CD4-positive, alpha-beta T cell treated with Interleukin-4 for 4 hours (primary cell): ENCODE measurements around the gene KCNA3.

Source experiments
- DNase-seq: peaks from one replicate; pipeline ENCODE4 v3.0.0-alpha.2; 2020

KCNA3 gene

DNA sequence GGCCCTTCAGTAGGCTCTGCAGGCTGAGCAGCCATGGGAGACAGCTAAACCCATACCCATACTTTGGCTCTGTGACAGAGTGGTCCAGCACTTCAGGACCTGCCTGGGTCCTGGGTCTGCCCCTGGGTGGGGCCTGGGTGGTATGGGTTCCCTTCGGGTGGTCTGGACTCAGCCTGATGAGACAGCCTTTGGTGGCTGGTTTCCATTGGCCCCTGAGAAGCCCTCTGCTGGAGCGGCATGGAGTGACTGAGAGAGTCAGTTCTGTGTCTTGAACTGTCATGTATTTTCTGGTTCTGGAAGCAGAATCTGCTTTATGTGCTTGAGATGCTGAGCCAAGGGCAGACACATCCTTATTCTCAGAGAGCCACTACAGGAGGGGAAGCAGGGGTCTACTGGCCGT, 37.3 kb downstream of the KCNA3 start:
- DNase-seq = no peak

DNA sequence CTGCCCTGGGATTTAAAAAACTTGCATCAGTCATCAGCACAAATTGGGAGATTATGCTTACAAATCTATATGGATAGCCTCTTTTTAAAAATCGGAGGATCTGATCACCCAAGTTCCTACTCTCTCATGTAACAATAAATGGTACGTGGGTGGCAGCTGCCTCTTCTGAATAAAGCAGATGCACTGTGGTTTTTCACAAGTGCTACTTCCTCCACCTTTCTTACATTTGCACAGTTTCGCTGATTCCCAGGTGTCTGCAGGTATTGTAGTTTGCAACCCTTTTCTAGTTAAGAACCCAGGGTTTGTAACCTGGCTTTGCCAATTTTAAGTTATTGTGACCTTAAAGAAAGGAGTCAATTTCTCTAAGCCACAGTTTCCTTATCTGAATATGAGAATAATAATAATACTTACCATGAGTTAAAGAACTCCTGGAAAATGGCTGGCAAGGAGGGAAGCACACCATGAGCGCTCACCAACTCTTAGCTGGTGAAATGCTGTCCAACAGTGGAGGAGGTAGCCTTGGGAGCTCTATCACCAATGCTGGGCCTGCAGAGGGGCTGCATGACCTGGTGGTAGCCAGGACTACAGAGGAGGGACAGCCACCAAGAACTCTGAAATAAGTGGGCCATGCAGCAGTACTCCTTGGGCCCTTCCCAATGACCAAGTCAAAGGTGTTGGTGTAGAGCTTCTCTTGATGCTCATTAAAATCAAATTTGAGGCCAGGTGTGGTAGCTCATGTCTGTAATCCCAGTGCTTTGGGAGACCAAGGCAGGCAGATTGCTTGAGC, 38.4 kb downstream of the KCNA3 start:
- peak; percentile 67 for DNase-seq

DNA sequence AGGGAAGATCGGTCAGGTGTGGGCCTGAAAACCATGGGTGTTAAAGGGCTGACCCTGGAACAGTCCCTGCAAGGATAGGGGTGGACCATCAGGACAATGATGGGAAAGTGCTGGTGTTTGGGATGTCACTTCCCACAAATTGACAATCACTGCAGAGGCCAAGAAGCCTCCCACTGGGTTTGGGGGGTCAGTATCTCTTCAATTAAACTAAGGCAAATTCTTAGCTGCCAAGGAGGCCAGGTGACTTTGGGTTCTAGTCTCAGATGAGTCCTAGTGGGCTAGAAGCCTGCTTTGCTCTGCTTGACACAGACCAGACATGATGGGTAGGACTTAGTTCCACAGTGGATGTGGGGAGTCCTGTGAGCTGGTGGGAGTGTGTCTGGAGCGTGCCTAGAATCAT, 39.3 kb downstream of the KCNA3 start:
- DNase-seq = no peak

DNA sequence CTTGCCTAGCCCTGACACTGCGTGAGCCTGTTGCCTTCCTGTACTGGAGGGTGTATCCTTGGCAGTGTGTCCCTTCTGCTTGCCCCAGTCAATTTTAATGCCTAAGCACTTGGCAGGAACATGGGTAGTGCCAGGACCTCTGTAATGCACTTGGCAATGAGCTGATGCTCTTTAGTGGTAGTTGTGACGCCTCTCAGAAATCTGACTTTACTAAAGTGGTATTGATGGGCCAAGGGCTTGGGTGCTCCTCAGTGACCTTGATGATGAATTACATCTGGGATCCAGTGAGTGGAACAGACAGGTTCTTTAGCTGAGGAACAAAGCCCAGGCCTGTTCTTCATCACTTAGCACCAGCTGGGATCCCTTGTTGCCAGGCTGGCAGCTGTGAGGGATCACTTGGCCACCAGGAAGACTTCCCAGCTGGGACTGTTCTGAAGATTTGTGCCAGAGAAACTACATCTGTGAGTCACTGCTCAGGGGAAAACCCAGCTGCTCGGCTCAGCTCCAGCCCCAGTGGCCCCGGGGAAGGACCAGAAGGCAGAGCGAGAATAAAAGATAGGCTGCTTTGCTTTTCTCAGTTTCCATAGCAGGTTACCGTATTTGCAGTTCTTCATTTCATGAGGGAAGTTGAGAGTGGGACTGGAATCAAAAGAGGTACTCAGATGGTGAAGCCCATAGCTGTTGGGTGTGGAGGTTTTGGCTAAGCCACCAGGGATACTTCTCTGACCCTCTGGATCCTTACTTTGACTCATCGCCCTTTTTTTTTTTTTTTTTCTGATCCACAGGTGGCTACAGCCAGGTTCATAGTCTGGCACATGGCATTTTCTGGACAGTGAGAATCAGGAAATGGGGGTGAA, 40.1 kb downstream of the KCNA3 start:
- DNase-seq = peak; percentile 83

DNA sequence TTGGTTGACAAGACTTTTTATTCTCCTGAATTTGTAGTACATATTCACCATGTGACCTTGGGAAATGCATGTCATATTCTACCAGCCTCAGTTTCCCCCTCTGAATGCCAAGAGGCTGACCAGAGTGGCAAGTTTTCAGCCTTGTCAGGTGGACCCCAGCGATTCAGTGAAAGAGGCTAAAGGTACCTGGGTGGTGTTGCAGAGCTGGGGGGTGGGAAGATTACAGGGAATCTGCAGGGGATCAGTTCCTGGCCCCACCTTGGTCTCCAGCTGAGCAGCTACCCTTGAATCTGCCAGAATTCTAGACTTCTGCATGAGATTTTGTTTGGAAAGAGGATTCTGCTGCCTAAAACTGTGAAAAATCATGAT, 40.7 kb downstream of the KCNA3 start:
- no peak for DNase-seq

DNA sequence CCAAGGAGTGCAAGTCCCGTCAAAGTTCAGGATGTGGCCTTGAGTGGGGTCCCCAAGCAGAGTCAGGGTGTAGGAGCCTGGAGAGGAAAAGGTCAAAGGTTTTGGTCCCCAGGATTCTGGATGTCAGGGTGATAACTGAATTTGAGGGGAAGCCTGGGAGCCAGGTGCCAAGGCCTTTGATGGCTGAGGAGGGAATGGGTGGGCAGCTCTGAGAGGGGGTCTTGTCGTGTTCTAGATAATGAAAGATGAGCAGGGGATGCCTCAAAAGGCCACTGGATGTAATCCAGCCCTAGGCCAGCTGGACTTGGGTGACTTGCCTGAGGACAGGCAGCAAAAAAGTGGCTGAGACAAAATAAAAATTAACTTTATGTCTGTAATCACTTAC, 41.1 kb downstream of the KCNA3 start:
- no peak for DNase-seq

DNA sequence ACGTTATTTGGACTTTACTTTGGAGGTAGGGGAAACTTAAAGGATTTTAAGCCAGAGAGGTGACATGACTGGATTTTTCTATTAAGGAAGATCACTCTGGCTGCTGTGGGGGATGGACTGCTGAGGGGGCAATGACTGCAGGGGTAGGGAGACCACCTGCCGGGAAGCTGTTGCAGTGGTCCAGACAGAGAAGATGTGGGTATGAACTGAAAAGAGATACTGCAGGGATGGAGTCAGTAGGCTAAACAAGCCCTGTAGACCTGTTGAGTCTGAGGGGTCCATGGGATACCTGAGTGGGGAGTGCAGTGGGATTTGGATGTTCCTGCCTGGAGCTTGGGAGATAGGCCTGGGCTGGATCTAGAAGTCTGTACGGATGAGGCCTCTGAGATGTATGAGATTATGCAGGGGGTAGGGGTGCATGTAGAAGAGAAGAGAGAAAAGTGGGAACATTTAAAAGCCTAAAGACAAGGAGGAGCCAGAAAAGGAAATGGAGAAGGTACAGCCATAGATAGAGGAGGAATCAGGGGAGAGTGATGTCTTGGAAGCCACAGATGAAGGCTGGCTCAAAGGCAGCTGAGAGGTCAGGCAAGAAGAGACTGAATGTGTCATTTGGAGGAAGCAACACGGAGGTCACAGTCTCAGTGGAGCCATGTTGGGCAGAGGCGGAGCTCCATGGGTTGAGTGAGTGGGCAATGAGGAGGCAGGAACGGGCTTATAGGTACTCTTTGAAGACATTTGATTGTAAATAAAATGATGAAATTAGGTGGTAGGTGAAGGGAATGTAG, 42.7 kb downstream of the KCNA3 start:
- no peak for DNase-seq

DNA sequence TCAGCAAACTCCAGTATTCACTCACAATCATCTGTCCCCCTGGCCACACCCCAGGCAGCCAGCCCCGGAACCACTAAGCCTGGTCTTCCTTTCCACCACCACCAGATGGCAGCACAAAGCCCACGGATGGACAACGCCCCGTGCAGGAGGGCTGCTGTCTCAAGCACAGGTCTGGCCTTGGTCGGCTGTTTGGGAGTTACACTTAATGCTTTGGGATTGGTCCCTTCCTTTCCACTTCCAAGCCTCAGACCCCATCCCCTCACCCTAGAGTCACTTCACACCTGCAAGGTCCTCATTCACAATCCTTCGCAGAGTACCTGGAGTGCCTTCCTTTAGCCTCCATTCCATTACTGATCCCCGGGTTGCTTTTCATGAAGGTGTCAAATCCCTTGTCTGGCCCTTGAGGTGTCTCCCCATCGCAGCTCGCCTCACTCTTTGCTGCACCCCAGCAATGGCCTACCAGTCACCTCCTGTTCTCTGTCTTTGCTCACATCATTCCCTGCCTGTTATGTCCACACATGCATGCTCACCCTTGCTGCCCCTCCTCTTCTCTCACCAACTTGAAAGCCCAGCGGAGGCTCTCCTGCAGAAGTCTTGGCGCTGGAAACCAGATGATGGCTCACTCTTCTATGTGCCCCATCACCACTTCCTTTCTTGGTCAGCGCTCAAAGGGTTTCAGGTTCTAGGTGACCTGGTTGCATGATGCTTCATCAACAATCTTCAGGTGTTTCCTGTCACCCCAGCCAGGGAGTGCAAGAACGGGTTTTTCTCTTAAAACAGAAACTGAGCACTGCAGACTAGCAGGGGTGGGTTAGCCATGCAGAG, 43.7 kb downstream of the KCNA3 start:
- DNase-seq = peak; percentile 94

DNA sequence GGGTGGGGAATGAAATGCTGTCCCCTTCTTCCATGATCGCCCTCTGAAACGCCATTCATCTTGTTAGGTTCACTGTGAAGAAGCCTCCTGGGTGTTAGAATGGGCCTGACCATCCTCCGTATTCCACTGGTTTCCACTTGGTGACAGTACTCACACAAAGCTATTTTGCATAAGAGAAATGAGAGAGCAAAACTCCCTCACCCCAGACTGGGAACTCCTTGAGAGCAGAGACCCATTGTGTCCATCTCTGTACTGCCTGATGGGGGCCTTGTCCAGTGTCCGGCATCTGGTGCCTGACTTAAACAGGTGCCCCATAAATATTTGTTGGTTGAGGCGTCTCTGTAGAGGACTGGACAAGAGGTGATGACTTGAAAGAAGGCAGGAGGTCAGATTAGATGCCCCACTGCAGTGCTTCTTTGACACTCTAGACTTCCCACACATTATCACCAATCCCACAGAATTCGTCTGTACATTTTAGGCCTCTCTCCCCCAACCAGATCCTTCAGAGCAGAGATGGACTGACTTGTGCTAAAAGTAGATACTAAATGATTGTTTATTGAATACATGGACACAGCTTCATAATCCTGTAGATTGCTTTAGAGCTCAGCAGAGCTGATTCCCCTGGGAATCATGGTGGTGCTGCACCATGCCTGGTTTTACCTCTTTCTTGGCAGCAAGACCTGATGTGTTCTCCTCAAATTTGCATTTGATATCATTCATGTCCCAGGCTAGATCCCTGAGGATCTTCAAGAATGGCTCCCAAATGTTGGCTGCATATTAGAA, 46.2 kb downstream of the KCNA3 start:
- DNase-seq = no peak

DNA sequence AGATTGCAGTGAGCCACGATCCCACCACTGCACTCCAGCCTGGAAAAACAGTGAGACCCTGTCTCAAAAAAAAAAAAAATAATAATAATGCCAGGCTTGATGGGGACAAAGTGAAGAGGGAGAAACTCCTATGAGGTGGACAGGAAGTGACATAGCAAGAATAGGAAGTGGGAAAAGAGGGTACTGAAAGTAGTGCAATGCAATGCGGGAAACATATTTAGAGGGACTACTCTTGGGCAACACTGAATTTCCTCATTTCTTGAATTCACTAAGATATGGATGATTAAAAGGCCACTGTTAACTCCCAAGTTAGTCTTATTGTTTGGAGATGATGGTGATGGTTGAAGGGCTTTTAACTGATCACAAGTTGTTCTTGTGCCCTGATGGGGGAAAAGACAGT, 47.0 kb downstream of the KCNA3 start:
- DNase-seq = no peak

DNA sequence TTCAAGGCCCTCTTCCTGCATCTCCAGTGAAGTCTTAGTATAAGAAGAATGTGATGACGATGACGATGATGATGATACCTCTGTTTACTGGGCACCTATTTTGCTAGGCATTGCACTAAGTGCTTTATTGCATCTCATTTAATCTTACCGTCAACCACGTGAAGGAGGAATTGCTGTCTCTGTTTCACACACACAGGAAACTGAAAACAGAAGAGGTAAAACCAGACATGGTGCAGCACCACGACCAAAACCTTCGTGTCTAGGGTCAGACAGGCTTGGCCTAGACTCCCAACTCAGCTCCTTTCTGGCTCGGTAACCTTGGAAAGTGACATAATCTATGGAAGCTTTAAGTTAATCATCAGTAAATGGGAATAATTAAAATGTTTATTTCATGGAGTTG, 47.9 kb downstream of the KCNA3 start:
- DNase-seq = no peak
